Esophagus (tissue), 2 donors: ENCODE data around the gene CRKL. TPM values are rescaled to one million over a fixed set of nuclear protein-coding genes. Genes with fewer than 3 reads are reported as not detected.
A peak's percentile ranks its signal among the peaks of the same experiment; 100 is the strongest.

ENCODE experiments used
- H3K27ac ChIP-seq, 2 donors: one replicate each; pipeline ENCODE4 v1.5.1; 2013; ENCODE audit warnings: low read depth in 2 of 2, mild to moderate bottlenecking in 2 of 2, inconsistent platforms in 1 of 2, low read length in 1 of 2, moderate library complexity in 1 of 2
- H3K27me3 ChIP-seq, 2 donors: one replicate each; pipeline ENCODE4 v1.6.1; 2013; ENCODE audit warnings: low read length in 2 of 2, control low read depth in 1 of 2, mild to moderate bottlenecking in 1 of 2; ENCODE audit not compliant: insufficient read depth in 2 of 2, control insufficient read depth in 1 of 2
- H3K36me3 ChIP-seq, 2 donors: one replicate each; pipeline ENCODE4 v1.6.1; 2013; ENCODE audit warnings: low read length in 1 of 2; ENCODE audit not compliant: control insufficient read depth in 2 of 2, insufficient read depth in 2 of 2
- H3K4me1 ChIP-seq, 2 donors: one replicate each; pipeline ENCODE4 v1.6.1; 2013; ENCODE audit warnings: low read length in 1 of 2; ENCODE audit not compliant: control insufficient read depth in 2 of 2, insufficient read depth in 2 of 2
- H3K4me3 ChIP-seq, 2 donors: one replicate each; pipeline ENCODE4 v1.5.1; 2013; ENCODE audit warnings: low read length in 2 of 2, mild to moderate bottlenecking in 2 of 2, low read depth in 1 of 2, moderate library complexity in 1 of 2
- H3K9me3 ChIP-seq, 2 donors: one replicate each; pipeline ENCODE4 v1.6.1; 2013; ENCODE audit warnings: mild to moderate bottlenecking in 2 of 2, low read depth in 1 of 2, low read length in 1 of 2, moderate library complexity in 1 of 2; ENCODE audit not compliant: control insufficient read depth in 2 of 2, insufficient read depth in 1 of 2
- WGBS, 2 donors: extraction: QIAGEN DNeasy Blood & Tissue Kit; methylation state at CpG; one replicate each; pipeline ENCODE4 v1.1.7; 2013; 5-methylcytosine and 5-hydroxymethylcytosine counted together
- polyA plus RNA-seq, 2 donors: library from polyadenylated mRNA; stranded (reverse); fragments of 200-250 nt; gene quantifications; one replicate each; pipeline ENCODE4 v1.2.3, GENCODE V29; 2013
- donor health status: healthy with polysubstance abuse.
- donor health status: Bipolar disorder and iron deficiency.

The CRKL gene
- polyA plus RNA-seq, 2 donors, result 17.6 to 18.7 TPM

DNA sequence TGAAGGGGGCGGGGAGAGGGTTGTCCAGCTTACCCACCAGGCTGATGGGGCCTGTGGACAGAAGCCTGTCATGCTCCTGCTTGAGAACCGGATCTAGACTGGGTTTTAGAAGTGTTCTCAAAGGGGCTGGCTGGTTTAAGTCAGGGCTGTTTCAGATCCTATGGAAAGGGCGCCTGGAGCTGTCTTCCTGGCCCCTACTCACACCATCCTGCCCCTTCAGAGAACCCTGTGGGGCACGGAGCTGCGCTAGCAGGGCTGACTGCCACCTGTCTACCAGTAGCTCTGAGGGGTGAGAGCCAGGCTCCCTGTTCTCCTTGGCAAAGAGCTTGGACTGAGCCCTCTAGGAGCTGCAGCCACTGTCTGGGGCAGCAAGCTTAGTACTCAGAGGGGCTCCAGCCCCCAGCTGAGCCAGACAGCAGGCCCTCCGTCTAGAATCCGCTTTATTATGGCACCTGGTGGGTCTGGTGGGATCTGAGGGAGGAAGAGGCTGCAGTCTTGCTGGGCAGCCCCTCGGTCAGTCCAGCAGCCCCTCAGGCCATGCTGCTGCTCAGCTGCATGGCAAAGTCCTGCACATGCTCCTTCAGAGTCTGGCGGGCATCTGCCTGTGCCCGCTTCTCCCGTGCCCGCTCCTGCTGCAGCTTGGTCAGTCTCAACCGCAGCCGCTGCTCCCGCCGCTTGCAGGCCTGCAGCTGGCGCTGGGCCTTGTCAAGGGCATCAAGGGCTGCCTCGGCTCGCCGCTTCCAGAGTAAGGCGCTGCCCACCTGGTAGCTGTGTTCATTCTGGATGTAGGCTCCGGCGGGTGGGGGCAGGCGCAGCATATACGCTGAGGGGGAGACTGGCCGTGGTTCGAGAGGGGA, 82.4 kb downstream of the CRKL start:
- H3K4me3 ChIP-seq, result no peak overlapping the region
- no peaks in the 10 kb centered on the region for H3K27me3 ChIP-seq
- H3K9me3 ChIP-seq, result no peaks in the 10 kb centered on the region
- peak overlapping the region in 1 of 2 donors; percentile 8 for H3K27ac ChIP-seq
- H3K36me3 ChIP-seq, result peaks cover 3 to 23% of the 10 kb centered on the region in 2 donors
- H3K4me1 ChIP-seq, result peaks cover 6 to 20% of the 10 kb centered on the region in 2 donors
- 88 to 92% methylated on average over 26 to 27 of the region's 27 CpGs for WGBS, 2 donors

- Histone ChIP-seq H3K27me3 (no peaks in the 10 kb centered on the region), H3K4me3 (peak overlapping the region; percentile 74 to 80), H3K9me3 (no peaks in the 10 kb centered on the region), H3K36me3 (peaks cover 0 to 23% of the 10 kb centered on the region in 2 donors), H3K27ac (peak overlapping the region; percentile 100), H3K4me1 (peaks cover 6 to 20% of the 10 kb centered on the region in 2 donors)
- WGBS, 2 donors, result 42 to 47% methylated on average over 21 to 22 of the region's 22 CpGs
These were observed 83.2 kb downstream of the CRKL start for GRCh38 chr22:21000207-21000986.

- 0 to 1% methylated on average over 26 of the region's 26 CpGs for WGBS, 2 donors
- peak overlapping the region; percentile 100 for H3K27ac ChIP-seq
- peaks cover 6 to 20% of the 10 kb centered on the region in 2 donors for H3K4me1 ChIP-seq
These were observed 83.9 kb downstream of the CRKL start for GRCh38 chr22:21000987-21001600.

GRCh38 chr22:21001601-21002325, 84.6 kb downstream of the CRKL start, which contains the start of gene THAP7:
Gene THAP7, minus strand, starts transcription at chr22:21002118. Its CDS starts 207 bp downstream, at chr22:21001911.
- H3K9me3 ChIP-seq, result no peaks in the 10 kb centered on the region
- 0 to 1% methylated on average over 74 to 83 of the region's 83 CpGs for WGBS, 2 donors
- peak within 1 kb of the TSS; percentile 100 for H3K27ac ChIP-seq
- peaks cover 0 to 20% of the 10 kb centered on the region in 2 donors for H3K36me3 ChIP-seq
- H3K4me3 ChIP-seq, result peak within 1 kb of the TSS; percentile 74 to 80
- peaks cover 6 to 20% of the 10 kb centered on the region in 2 donors for H3K4me1 ChIP-seq
- no peaks in the 10 kb centered on the region for H3K27me3 ChIP-seq

More at GRCh38 chr22:21000987-21001600, 83.9 kb downstream of the CRKL start:
- H3K27me3 ChIP-seq, result no peaks in the 10 kb centered on the region
- peaks cover 0 to 23% of the 10 kb centered on the region in 2 donors for H3K36me3 ChIP-seq
- no peaks in the 10 kb centered on the region for H3K9me3 ChIP-seq
- H3K4me3 ChIP-seq, result peak overlapping the region; percentile 74 to 80

Other genes with a start within 250 kb of the CRKL start
- gene SERPIND1, start 143.3 kb upstream of the CRKL start, polyA plus RNA-seq, result under 1 TPM; 0.06 to 0.20 TPM
- gene PI4KA, start 58.6 kb upstream of the CRKL start, polyA plus RNA-seq, result 10 to 100 TPM; 21.4 to 22.8 TPM
- gene SNAP29, start 58.4 kb upstream of the CRKL start, polyA plus RNA-seq, result 10 to 100 TPM; 13.1 to 22.0 TPM
- 1 to 10 TPM; 1.1 to 1.7 TPM for gene AIFM3, start 49.8 kb downstream of the CRKL start, polyA plus RNA-seq
- gene LZTR1, start 64.9 kb downstream of the CRKL start, polyA plus RNA-seq, result 10 to 100 TPM; 21.1 to 39.0 TPM
- 10 to 100 TPM; 21.0 to 28.2 TPM for gene THAP7, start 84.7 kb downstream of the CRKL start, polyA plus RNA-seq
- under 1 TPM; 0.16 to 0.29 TPM for gene P2RX6, start 97.8 kb downstream of the CRKL start, polyA plus RNA-seq
- 1 to 10 TPM; 4.0 to 4.5 TPM for gene SLC7A4, start 115.2 kb downstream of the CRKL start, polyA plus RNA-seq
- under 1 TPM; 0.08 to 0.22 TPM for gene LRRC74B, start 128.5 kb downstream of the CRKL start, polyA plus RNA-seq